ENCODE data around the gene RAD23A.
"Not testable (repeated sequence)": the region's sequence is repeated elsewhere in the genome, so short reads cannot be mapped to it uniquely, and the experiment has no call there.

The RAD23A gene

DNA sequence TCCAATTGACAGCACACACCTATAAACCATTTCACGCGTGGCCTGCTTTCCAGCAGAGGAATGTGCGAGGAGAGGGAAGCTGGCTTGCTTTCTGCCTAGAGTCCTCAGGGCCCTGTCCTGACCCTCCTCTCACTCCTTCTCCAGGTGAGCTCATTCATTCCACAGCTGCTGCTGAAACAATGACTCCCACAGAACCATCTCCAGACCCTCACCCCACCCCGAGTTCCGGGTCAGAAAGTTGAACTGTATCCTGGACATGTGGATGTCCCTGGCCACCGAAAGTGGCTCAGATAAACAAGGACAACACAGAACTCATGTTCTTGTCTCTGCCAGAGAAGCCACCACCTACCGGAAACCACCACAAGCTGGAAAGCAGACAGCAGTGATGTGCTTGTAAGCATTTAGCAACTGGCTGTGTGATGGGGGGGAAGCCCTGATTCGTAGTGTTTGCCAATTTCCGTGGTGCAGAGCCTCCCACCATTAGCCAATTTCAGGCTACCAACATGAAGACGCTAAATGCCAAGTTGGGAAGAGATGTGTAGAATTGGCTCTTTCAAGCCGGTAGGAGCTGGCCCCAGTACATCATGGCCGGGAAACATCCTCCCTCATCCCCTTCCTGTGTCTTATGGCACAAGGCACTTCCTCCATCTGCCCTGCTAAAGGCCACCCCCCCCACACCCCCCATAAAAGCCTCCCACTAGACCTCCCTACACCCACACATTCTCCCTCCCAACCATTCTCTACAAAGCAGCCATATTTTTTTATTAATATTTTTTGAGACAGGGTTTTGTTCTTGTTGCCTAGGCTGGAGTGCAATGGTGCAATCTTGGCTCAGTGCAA, 31.6 kb upstream of the RAD23A start:
- Histone ChIP-seq H3K36me3 (ENCODE audit: control insufficient read depth in 4 of 4, insufficient read depth in 4 of 4, low read length in 3 of 4) (no peaks in the 10 kb centered on the region), H3K4me3 (ENCODE audit: control insufficient read depth in 1 of 7, extremely low read depth in 1 of 7, insufficient read depth in 4 of 7, low read depth in 2 of 7, low read length in 6 of 7) (peak overlapping the region in 4 of 7 experiments; percentile 21 to 47 (median 44)), H3K27me3 (replicated peaks in 2 of 5; ENCODE audit: control insufficient read depth in 4 of 5, insufficient read depth in 5 of 5, low read length in 4 of 5) (no peaks in the 10 kb centered on the region), H3K4me1 (ENCODE audit: control extremely low read depth in 1 of 4, control insufficient read depth in 4 of 4, insufficient read depth in 4 of 4, low read length in 3 of 4) (peaks cover 5 to 43% (median 36%) of the 10 kb centered on the region in 4 experiments), H3K27ac (ENCODE audit: insufficient read depth in 1 of 2, low read depth in 1 of 2, low read length in 2 of 2, poor library complexity in 1 of 2, severe bottlenecking in 2 of 2) (peak overlapping the region; percentile 51 to 78), H3K9me3 (ENCODE audit: control extremely low read depth in 1 of 5, control insufficient read depth in 4 of 5, insufficient read depth in 2 of 5, low read depth in 1 of 5, low read length in 4 of 5) (no peaks in the 10 kb centered on the region)
- ChIA-PET POLR2A (interaction anchor here (0.6 to 2.1 kb wide), 9 partner anchors 10 to 1146 kb away, joined by 3 to 15 read pairs (median 4); partner anchors contain the start of genes CALR, DNASE2 and GCDH), CTCF (interaction anchor here (0.7 to 3.0 kb wide), 9 partner anchors 15 to 1330 kb away, joined by 3 to 12 read pairs (median 4); partner anchors contain the start of gene KLF1)
- WGBS (ENCODE audit: insufficient coverage): 35% methylated on average over 5 of the region's 12 CpGs
- peak; percentile 68 to 96 (median 94) for DNase-seq

GRCh38 chr19:12915860-12916259, 29.8 kb upstream of the RAD23A start:
- H3K4me3 ChIP-seq (ENCODE audit: control insufficient read depth in 1 of 7, extremely low read depth in 1 of 7, insufficient read depth in 4 of 7, low read depth in 2 of 7, low read length in 6 of 7); H3K27me3 ChIP-seq (replicated peaks in 2 of 5; ENCODE audit: control insufficient read depth in 4 of 5, insufficient read depth in 5 of 5, low read length in 4 of 5); H3K36me3 ChIP-seq (ENCODE audit: control insufficient read depth in 4 of 4, insufficient read depth in 4 of 4, low read length in 3 of 4); H3K27ac ChIP-seq (ENCODE audit: insufficient read depth in 1 of 2, low read depth in 1 of 2, low read length in 2 of 2, poor library complexity in 1 of 2, severe bottlenecking in 2 of 2); DNase-seq; H3K9me3 ChIP-seq (ENCODE audit: control extremely low read depth in 1 of 5, control insufficient read depth in 4 of 5, insufficient read depth in 2 of 5, low read depth in 1 of 5, low read length in 4 of 5); POLR2A ChIA-PET: not testable (repeated sequence)
- 100% methylated on average over 1 of the region's 4 CpGs for WGBS (ENCODE audit: insufficient coverage)
- peaks cover 5 to 46% (median 40%) of the 10 kb centered on the region in 4 experiments for H3K4me1 ChIP-seq (ENCODE audit: control extremely low read depth in 1 of 4, control insufficient read depth in 4 of 4, insufficient read depth in 4 of 4, low read length in 3 of 4)
- CTCF ChIA-PET: interaction anchor here (0.6 to 1.4 kb wide), 4 partner anchors 14 to 822 kb away, joined by 3 to 4 read pairs (median 3); partner anchors contain the start of gene CALR

DNA sequence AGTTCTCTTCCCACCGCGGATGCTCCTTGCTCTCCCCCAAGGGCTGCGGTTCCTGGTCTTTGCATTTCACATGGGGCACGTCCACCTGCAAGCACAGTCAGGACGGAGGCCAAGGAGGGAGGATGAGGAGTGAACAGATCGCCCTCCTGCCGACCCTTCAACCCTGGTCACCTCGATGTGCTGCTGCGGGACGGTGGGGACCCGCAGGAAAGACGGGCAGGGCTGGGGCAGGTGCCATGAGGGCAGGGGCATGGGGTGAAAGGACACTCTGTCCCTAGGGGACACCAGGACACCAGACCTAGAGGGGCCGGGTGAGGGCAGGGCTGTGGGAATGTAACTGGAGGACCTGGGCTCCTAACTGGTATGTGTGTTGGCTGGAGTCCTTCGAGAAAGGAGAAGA, 27.4 kb upstream of the RAD23A start:
- Histone ChIP-seq H3K4me1 (ENCODE audit: control extremely low read depth in 1 of 4, control insufficient read depth in 4 of 4, insufficient read depth in 4 of 4, low read length in 3 of 4) (peaks cover 0 to 33% (median 27%) of the 10 kb centered on the region in 4 experiments), H3K36me3 (ENCODE audit: control insufficient read depth in 4 of 4, insufficient read depth in 4 of 4, low read length in 3 of 4) (peaks cover 8 to 12% (median 11%) of the 10 kb centered on the region in 4 experiments), H3K27me3 (replicated peaks in 2 of 5; ENCODE audit: control insufficient read depth in 4 of 5, insufficient read depth in 5 of 5, low read length in 4 of 5) (no peaks in the 10 kb centered on the region), H3K27ac (ENCODE audit: insufficient read depth in 1 of 2, low read depth in 1 of 2, low read length in 2 of 2, poor library complexity in 1 of 2, severe bottlenecking in 2 of 2) (no peak overlapping the region), H3K4me3 (ENCODE audit: control insufficient read depth in 1 of 7, extremely low read depth in 1 of 7, insufficient read depth in 4 of 7, low read depth in 2 of 7, low read length in 6 of 7) (no peak overlapping the region), H3K9me3 (ENCODE audit: control extremely low read depth in 1 of 5, control insufficient read depth in 4 of 5, insufficient read depth in 2 of 5, low read depth in 1 of 5, low read length in 4 of 5) (no peaks in the 10 kb centered on the region)
- DNase-seq: no peak
- 100% methylated on average over 14 of the region's 14 CpGs for WGBS (ENCODE audit: insufficient coverage)
- POLR2A ChIA-PET: no interaction called here
- CTCF ChIA-PET: no interaction called here

DNA sequence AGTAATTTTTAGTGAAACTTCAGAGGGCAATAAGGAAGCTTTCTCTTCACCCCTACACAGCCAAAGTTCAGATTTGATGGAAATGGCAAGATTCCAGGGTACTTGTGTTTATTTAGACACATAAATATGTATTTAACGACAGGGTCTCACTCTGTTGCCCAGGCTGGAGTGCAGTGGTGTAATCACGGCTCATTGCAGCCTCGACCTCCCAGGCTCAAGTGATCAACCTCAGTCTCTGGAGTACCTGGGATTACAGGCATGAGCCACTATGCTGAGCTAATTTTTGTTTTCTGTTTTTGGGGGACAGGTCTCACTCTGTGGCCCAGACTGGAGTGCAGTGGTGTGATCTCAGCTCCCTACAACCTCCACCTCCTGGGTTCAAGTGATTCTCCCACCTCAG, 24.6 kb upstream of the RAD23A start:
- H3K9me3 ChIP-seq (ENCODE audit: control extremely low read depth in 1 of 5, control insufficient read depth in 4 of 5, insufficient read depth in 2 of 5, low read depth in 1 of 5, low read length in 4 of 5): no peaks in the 10 kb centered on the region
- H3K4me3 ChIP-seq (ENCODE audit: control insufficient read depth in 1 of 7, extremely low read depth in 1 of 7, insufficient read depth in 4 of 7, low read depth in 2 of 7, low read length in 6 of 7): no peak overlapping the region
- peaks cover 0 to 11% (median 7%) of the 10 kb centered on the region in 4 experiments for H3K4me1 ChIP-seq (ENCODE audit: control extremely low read depth in 1 of 4, control insufficient read depth in 4 of 4, insufficient read depth in 4 of 4, low read length in 3 of 4)
- H3K27ac ChIP-seq (ENCODE audit: insufficient read depth in 1 of 2, low read depth in 1 of 2, low read length in 2 of 2, poor library complexity in 1 of 2, severe bottlenecking in 2 of 2): no peak overlapping the region
- WGBS (ENCODE audit: insufficient coverage): 100% methylated on average over 3 of the region's 3 CpGs
- ChIA-PET CTCF (interaction anchor here (0.8 to 1.4 kb wide), 4 partner anchors 9 to 36 kb away, joined by 3 to 5 read pairs (median 4); no protein-coding TSS in a partner anchor), POLR2A (interaction anchor here (0.8 kb wide), 1 partner anchor 17 kb away, joined by 3 read pairs; the partner anchor contains the start of gene CALR)
- H3K27me3 ChIP-seq (replicated peaks in 2 of 5; ENCODE audit: control insufficient read depth in 4 of 5, insufficient read depth in 5 of 5, low read length in 4 of 5): no peaks in the 10 kb centered on the region
- H3K36me3 ChIP-seq (ENCODE audit: control insufficient read depth in 4 of 4, insufficient read depth in 4 of 4, low read length in 3 of 4): peaks cover 13 to 36% (median 30%) of the 10 kb centered on the region in 4 experiments
- no peak for DNase-seq

DNA sequence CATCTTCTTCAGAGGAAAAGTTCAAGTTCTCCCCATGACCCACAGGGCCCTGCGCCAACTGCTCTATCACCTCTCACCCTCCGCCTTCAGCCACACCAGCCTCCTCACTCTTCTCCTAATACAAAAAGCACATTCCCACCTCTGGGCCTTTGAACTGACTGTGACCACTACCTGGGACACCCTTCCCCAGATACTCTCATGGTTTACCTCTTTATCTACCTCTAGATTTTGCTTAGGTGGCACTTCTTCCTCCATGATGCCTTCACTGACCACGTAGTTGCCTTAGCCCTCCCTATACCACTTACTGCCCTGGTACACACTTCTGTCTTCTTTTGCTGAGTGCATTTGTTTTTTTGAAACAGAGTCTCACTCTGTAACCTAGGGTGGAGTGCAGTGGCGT, 22.7 kb upstream of the RAD23A start:
- no peak overlapping the region for H3K4me3 ChIP-seq (ENCODE audit: control insufficient read depth in 1 of 7, extremely low read depth in 1 of 7, insufficient read depth in 4 of 7, low read depth in 2 of 7, low read length in 6 of 7)
- no peak overlapping the region for H3K27ac ChIP-seq (ENCODE audit: insufficient read depth in 1 of 2, low read depth in 1 of 2, low read length in 2 of 2, poor library complexity in 1 of 2, severe bottlenecking in 2 of 2)
- CTCF ChIA-PET: no interaction called here
- WGBS (ENCODE audit: insufficient coverage): 89% methylated on average over 4 of the region's 4 CpGs
- H3K9me3 ChIP-seq (ENCODE audit: control extremely low read depth in 1 of 5, control insufficient read depth in 4 of 5, insufficient read depth in 2 of 5, low read depth in 1 of 5, low read length in 4 of 5): no peaks in the 10 kb centered on the region
- POLR2A ChIA-PET: no interaction called here
- peaks cover 0 to 11% (median 6%) of the 10 kb centered on the region in 4 experiments for H3K4me1 ChIP-seq (ENCODE audit: control extremely low read depth in 1 of 4, control insufficient read depth in 4 of 4, insufficient read depth in 4 of 4, low read length in 3 of 4)
- H3K36me3 ChIP-seq (ENCODE audit: control insufficient read depth in 4 of 4, insufficient read depth in 4 of 4, low read length in 3 of 4): peaks cover 15 to 49% (median 40%) of the 10 kb centered on the region in 4 experiments
- H3K27me3 ChIP-seq (replicated peaks in 2 of 5; ENCODE audit: control insufficient read depth in 4 of 5, insufficient read depth in 5 of 5, low read length in 4 of 5): no peaks in the 10 kb centered on the region
- DNase-seq: no peak

GRCh38 chr19:12924621-12925310, 20.9 kb upstream of the RAD23A start:
- no peaks in the 10 kb centered on the region for H3K27me3 ChIP-seq (replicated peaks in 2 of 5; ENCODE audit: control insufficient read depth in 4 of 5, insufficient read depth in 5 of 5, low read length in 4 of 5)
- no peaks in the 10 kb centered on the region for H3K4me1 ChIP-seq (ENCODE audit: control extremely low read depth in 1 of 4, control insufficient read depth in 4 of 4, insufficient read depth in 4 of 4, low read length in 3 of 4)
- WGBS (ENCODE audit: insufficient coverage): 97% methylated on average over 27 of the region's 29 CpGs
- no peak overlapping the region for H3K4me3 ChIP-seq (ENCODE audit: control insufficient read depth in 1 of 7, extremely low read depth in 1 of 7, insufficient read depth in 4 of 7, low read depth in 2 of 7, low read length in 6 of 7)
- H3K27ac ChIP-seq (ENCODE audit: insufficient read depth in 1 of 2, low read depth in 1 of 2, low read length in 2 of 2, poor library complexity in 1 of 2, severe bottlenecking in 2 of 2): no peak overlapping the region
- peaks cover 21 to 67% (median 53%) of the 10 kb centered on the region in 4 experiments for H3K36me3 ChIP-seq (ENCODE audit: control insufficient read depth in 4 of 4, insufficient read depth in 4 of 4, low read length in 3 of 4)
- no peak for DNase-seq
- POLR2A ChIA-PET: no interaction called here
- CTCF ChIA-PET: interaction anchor here (1.6 kb wide), 1 partner anchor 9 kb away, joined by 5 read pairs; the partner anchor contains the start of gene FARSA
- no peaks in the 10 kb centered on the region for H3K9me3 ChIP-seq (ENCODE audit: control extremely low read depth in 1 of 5, control insufficient read depth in 4 of 5, insufficient read depth in 2 of 5, low read depth in 1 of 5, low read length in 4 of 5)
